ENCODE results near the gene HIVEP2. TPM values are rescaled to one million over a fixed set of nuclear protein-coding genes. Genes with fewer than 3 reads are reported as not detected.
A peak's percentile ranks its signal among the peaks of the same experiment; 100 is the strongest.

HIVEP2 gene
- total RNA-seq, 1 experiment from 2014 or later: 8.8 TPM

- no peak for DNase-seq (ENCODE audit: low read depth)
Measured at GRCh38 chr6:142844065-142844755, 100.8 kb downstream of the HIVEP2 start.

- DNase-seq (ENCODE audit: low read depth): no peak
Measured at GRCh38 chr6:142843361-142843760, 101.6 kb downstream of the HIVEP2 start.

- DNase-seq (ENCODE audit: low read depth): peak; percentile 81
Measured at GRCh38 chr6:142842418-142843261, 102.3 kb downstream of the HIVEP2 start.

GRCh38 chr6:142841915-142842314 lies 103.1 kb downstream of the HIVEP2 start:
- DNase-seq (ENCODE audit: low read depth): no peak

GRCh38 chr6:142839686-142840040 lies 105.3 kb downstream of the HIVEP2 start:
- DNase-seq (ENCODE audit: low read depth): no peak

GRCh38 chr6:142838821-142839685 lies 105.9 kb downstream of the HIVEP2 start:
- peak; percentile 47 for DNase-seq (ENCODE audit: low read depth)

- DNase-seq (ENCODE audit: low read depth): no peak
Measured at GRCh38 chr6:142835787-142836535, 109.0 kb downstream of the HIVEP2 start.

GRCh38 chr6:142834853-142835252 lies 110.1 kb downstream of the HIVEP2 start:
- DNase-seq (ENCODE audit: low read depth): no peak

GRCh38 chr6:142833798-142834197 lies 111.2 kb downstream of the HIVEP2 start:
- no peak for DNase-seq (ENCODE audit: low read depth)

GRCh38 chr6:142833054-142833453 lies 111.9 kb downstream of the HIVEP2 start:
- DNase-seq (ENCODE audit: low read depth): peak; percentile 88

- DNase-seq (ENCODE audit: low read depth): no peak
Measured at GRCh38 chr6:142830807-142831206, 114.2 kb downstream of the HIVEP2 start.

- DNase-seq (ENCODE audit: low read depth): no peak
Measured at GRCh38 chr6:142830116-142830710, 114.8 kb downstream of the HIVEP2 start.

- no peak for DNase-seq (ENCODE audit: low read depth)
Measured at GRCh38 chr6:142829556-142829955, 115.4 kb downstream of the HIVEP2 start.

GRCh38 chr6:142827991-142828390 lies 117.0 kb downstream of the HIVEP2 start:
- no peak for DNase-seq (ENCODE audit: low read depth)

- no peak for DNase-seq (ENCODE audit: low read depth)
Measured at GRCh38 chr6:142827369-142827768, 117.6 kb downstream of the HIVEP2 start.

GRCh38 chr6:142825760-142826159 lies 119.2 kb downstream of the HIVEP2 start:
- DNase-seq (ENCODE audit: low read depth): no peak

- DNase-seq (ENCODE audit: low read depth): peak; percentile 33
Measured at GRCh38 chr6:142824426-142824825, 120.5 kb downstream of the HIVEP2 start.

GRCh38 chr6:142823256-142823902 lies 121.6 kb downstream of the HIVEP2 start:
- peak; percentile 78 for DNase-seq (ENCODE audit: low read depth)

GRCh38 chr6:142822842-142823241 lies 122.1 kb downstream of the HIVEP2 start:
- DNase-seq (ENCODE audit: low read depth): peak; percentile 60

GRCh38 chr6:142822383-142822782 lies 122.6 kb downstream of the HIVEP2 start:
- no peak for DNase-seq (ENCODE audit: low read depth)

- no peak for DNase-seq (ENCODE audit: low read depth)
Measured at GRCh38 chr6:142821860-142822259, 123.1 kb downstream of the HIVEP2 start.
